Stimulated activated CD8-positive, alpha-beta memory T cell treated with anti-CD3 and anti-CD28 coated beads, Interleukin-15, amount 100 ng/mL, for 48 hours (primary cell): ENCODE measurements around the gene AIPL1.

Experiments used
- DNase-seq, 2 donors: peaks; one replicate each; pipeline ENCODE4 v3.0.0-alpha.2; 2020; ENCODE audit warnings: low read depth in 2 of 2

The AIPL1 gene

GRCh38 chr17:6420173-6420641, 14.7 kb downstream of the AIPL1 start:
- DNase-seq = peak in 1 of 2 donors; percentile 4

- DNase-seq = no peak
These were observed 19.3 kb downstream of the AIPL1 start for GRCh38 chr17:6415616-6416015.

GRCh38 chr17:6413065-6413464, 21.9 kb downstream of the AIPL1 start:
- no peak for DNase-seq

- DNase-seq = no peak
These were observed 26.2 kb downstream of the AIPL1 start for GRCh38 chr17:6408735-6409134.

- no peak for DNase-seq
These were observed 26.6 kb downstream of the AIPL1 start for GRCh38 chr17:6408276-6408675.

- DNase-seq = no peak
These were observed 32.7 kb downstream of the AIPL1 start for GRCh38 chr17:6402258-6402657.

GRCh38 chr17:6398955-6399354, 36.0 kb downstream of the AIPL1 start:
- no peak for DNase-seq

GRCh38 chr17:6394055-6394606, 40.8 kb downstream of the AIPL1 start:
- DNase-seq = no peak

GRCh38 chr17:6393351-6393952, 41.5 kb downstream of the AIPL1 start:
- DNase-seq = no peak

GRCh38 chr17:6392609-6393350, 42.1 kb downstream of the AIPL1 start:
- no peak for DNase-seq

GRCh38 chr17:6388416-6388815, 46.5 kb downstream of the AIPL1 start:
- DNase-seq = no peak

GRCh38 chr17:6387858-6388257, 47.1 kb downstream of the AIPL1 start:
- DNase-seq = no peak

- DNase-seq = no peak
These were observed 47.5 kb downstream of the AIPL1 start for GRCh38 chr17:6387442-6387841.

GRCh38 chr17:6386041-6386630, 48.8 kb downstream of the AIPL1 start:
- no peak for DNase-seq

GRCh38 chr17:6384481-6384880, 50.4 kb downstream of the AIPL1 start:
- DNase-seq = no peak

- DNase-seq = no peak
These were observed 53.1 kb downstream of the AIPL1 start for GRCh38 chr17:6381526-6382465.

GRCh38 chr17:6380915-6381438, 53.9 kb downstream of the AIPL1 start:
- DNase-seq = no peak

GRCh38 chr17:6377906-6378305, 57.0 kb downstream of the AIPL1 start:
- DNase-seq = no peak

GRCh38 chr17:6376931-6377361, 58.0 kb downstream of the AIPL1 start:
- DNase-seq = no peak

- peak; percentile 68 to 79 for DNase-seq
These were observed 60.1 kb downstream of the AIPL1 start for GRCh38 chr17:6374761-6375312.

- DNase-seq = no peak
These were observed 60.6 kb downstream of the AIPL1 start for GRCh38 chr17:6374271-6374691.
